GM19452 (cell line): ENCODE data around the gene DOHH.
"Not testable (repeated sequence)": the region's sequence is repeated elsewhere in the genome, so short reads cannot be mapped to it uniquely, and the experiment has no call there.

ENCODE experiments used
- ATAC-seq: cut with Tn5 transposase; IDR thresholded peaks from one replicate; pipeline ENCODE4 v1.9.1; 2021; ENCODE audit not compliant: unreplicated experiment

DOHH gene

DNA sequence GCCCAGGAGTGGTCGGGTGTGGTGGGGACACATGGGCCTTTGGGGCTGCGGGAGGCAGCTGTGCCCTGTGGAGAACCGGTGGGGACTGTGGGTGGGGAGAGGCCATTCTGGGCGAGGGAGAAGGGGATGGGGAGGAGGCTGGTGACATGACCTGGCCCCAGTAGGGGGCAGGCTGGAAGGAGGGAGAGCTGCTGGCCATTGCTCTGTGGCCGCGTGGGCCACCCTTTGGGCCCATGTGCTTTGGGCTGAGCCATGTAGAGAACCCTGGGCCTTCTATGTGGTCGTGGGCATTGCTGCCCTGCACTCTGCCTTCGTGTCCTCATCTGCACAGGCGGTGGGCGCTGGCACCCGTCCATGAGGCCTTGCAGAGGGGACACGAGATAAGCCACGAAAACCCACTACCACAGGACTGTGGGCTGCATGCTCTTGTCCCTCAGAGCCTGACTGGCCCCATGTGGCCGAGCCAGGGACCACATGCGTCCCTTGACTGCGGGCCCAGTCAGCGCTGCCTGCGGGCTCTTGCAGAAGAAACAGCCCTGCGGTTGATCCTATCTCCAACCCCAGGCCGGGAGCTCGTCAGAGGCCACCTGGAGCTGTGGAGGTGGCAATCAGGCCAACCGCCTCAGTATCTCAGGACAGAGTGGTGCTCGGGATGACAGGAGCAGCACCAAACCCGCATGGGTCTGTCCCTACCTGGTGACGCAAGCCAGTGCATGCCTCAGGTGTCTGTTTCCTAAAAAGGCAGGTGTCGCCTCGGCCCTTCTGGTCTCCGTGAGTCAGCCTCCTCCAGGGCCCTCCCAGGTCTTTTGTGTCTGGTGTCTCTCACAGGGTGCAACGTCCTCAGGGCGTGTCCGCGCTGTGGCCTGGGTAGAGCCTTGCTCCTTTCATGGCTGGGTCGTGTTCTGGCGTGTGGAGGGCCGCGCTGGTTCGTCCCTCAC lies 20.0 kb upstream of the DOHH start:
- no peak for ATAC-seq

DNA sequence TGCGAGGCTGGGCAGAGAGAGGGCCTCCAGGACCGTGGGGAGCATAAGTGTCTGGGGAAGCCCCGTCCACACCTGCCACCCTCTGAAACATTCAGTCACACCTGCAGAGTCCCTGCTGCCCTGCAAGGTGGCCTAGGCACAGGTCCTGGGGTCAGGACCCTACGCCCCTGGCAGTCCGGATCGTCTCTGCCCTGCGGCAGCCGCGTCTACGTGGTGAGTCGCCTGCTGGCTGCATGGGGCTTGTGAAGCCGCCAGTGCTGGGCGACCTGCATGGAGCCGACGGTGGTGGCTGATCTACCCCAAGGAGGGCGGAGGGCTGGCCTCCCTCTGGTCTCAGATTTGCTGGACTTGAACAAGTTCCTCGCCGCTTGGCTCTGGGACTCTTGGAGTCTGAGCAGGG lies 18.7 kb upstream of the DOHH start:
- no peak for ATAC-seq

DNA sequence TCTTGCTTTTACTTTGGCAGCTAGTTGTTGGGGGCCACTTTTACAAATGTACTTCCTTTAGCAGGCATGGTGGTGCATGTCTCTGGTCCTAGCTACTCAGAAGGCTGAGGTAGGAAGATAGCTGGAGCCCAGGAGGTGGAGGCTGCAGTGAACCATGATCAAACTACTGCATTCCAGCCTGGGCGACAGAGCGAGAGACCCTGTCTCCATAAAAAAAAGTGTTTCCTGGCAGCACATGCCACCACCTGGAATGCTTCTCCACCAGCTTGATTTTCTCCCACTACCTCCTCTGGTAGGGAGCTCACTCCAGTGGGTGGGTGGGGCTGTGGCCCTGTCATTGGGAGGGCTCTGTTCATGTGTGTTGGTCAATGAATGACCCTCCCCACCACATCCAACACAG lies 18.2 kb upstream of the DOHH start:
- ATAC-seq: no peak

DNA sequence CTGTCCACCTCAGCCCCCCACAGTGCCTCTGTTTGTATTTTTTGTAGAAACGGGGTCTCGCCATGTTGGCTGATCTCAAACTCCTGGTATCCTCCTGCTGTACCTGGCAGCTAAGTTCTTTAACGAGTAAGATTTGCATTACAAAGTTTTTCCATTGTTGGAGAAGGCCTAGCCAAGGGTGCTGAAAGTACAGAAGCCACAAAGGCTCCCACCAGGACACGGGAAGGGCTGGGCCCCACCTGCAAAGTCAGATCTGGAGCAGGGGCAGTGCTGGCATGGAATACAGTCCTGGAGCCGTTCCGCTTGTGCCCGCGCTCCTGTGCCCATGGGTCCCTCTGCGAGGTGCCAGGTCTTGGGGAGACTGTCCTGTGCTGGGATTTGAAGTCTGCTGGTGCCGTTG lies 17.8 kb upstream of the DOHH start:
- ATAC-seq: no peak

DNA sequence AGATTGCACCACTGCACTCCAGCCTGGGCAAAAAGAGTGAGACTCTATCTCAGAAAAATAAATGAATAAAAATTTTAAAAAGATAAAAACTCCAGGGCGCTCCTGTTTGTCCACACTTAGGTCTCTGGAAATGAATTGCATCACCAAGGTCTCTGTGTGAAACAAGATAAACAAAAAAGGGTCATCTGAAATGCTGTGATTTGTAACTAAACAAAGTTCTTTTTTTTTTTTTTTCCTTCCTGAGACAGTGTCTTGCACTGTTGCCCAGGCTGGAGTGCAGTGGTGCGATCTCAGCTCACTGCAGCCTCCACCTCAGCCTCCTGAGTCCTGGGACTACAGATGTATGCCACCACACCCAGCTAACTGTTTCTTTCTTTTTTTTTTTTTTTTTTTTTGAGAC lies 17.2 kb upstream of the DOHH start:
- ATAC-seq: no peak

DNA sequence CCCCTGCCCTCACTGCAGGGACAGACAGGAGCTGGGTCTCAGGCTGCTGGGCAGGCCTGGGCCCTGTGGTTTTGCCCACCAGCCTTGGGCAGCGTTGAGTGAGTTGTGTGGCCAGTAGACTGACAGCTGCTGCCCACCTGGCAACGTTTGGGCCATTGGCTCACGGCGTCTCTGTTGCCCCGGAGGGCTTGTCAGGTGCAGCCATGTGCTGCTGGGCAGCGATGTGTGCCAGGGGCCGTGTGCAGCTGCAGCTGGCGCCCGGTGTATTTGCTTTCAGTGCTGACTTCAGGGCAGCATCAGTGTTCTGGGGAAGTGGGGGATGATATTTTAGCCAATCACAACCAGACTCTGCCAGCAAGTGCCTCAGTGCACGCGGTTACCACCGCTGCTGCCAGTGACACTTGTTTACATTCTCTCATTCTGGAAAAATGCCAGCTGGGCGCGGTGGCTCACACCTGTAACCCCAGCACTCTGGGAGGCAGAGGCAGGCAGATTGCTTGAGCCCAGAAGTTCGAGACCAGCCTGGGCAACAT lies 16.3 kb upstream of the DOHH start:
- ATAC-seq: no peak

DNA sequence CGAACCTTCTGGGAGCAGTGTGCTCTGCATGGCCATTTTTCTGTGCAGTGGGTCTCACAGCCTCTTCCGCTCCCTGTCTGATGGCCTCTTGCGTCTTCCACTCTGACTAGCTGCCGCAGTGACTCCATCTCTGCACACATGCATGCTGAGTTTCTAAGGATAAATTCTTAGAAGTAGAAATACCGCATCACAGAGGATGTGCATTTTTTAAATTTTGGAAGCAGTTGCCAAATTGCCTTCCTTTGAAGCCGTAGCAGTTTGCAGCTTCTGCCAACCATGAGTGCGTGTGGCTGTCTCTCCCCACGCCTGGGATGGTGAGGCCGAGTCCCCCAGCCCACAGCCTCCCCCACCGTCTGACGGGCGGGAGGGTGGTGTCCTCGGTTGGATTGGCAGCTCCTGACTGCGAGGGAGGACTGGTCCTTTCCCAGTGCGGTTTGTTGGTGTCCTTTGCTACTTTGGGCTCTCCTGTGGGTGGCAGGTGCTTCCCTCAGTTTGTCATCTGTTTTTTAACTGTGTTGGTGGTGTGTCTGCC lies 15.5 kb upstream of the DOHH start:
- ATAC-seq: no peak

DNA sequence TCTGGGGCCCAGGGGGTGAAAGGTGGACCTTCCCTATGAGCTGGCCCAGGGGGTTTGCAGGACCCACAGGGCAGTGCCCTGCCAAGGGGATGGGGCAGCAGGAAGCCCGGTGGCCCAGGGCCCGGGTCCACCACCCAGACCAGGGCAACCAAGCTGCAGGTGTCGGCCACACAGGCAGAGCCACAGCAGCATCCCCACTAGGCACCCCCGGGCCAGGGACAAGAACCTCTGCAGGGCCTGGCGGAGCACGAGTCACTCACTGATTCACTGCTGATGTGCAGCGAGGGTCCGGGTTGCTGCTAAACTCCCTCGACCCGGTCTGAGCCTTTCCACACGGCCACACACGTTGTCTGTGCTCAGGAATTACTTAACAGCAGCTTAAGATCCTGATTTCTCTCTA lies 14.5 kb upstream of the DOHH start:
- ATAC-seq: no peak

DNA sequence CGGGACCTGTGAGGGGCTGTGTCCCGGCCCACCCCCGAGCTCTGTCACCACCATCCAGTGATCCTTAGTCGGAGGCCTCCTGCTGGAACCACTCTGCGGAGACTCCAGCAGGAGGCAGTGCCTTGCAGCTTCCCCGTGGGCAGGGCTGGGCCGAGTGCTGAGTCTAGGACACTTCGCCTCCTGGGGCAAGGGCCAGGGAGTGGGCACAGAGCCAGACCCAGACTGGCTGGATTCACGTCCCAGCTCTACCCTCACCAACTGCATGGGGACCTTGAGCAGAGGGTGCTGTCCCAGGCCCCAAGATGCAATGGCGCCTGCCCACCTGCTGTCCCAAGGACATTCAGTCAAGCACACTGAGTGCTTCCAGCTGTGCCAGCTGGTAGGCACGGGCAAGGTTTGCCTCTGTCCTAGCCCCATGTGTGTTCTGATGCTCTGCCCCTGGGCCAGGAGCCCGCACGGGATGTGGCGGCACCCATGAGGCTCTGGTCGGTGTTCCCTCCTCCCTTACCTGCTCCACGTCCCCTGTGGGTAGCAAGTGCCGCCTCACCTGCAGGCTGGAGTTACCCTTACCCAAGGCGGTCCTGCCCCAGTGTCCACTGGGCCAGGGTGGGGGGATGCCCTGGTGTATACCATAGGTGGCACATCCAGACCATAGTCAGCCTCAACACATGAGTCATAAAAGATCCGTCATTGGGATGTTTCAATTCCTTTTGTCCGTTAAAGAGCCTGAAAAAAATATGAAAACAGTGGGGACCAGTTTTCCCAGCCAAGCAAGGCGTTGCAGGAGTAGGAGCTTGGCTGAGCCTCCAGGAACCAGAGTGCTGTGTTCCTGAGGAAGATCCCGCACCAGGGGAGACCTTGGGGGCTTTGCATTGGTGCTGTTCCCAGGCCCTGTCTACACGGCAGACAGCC lies 13.0 kb upstream of the DOHH start:
- ATAC-seq: no peak

DNA sequence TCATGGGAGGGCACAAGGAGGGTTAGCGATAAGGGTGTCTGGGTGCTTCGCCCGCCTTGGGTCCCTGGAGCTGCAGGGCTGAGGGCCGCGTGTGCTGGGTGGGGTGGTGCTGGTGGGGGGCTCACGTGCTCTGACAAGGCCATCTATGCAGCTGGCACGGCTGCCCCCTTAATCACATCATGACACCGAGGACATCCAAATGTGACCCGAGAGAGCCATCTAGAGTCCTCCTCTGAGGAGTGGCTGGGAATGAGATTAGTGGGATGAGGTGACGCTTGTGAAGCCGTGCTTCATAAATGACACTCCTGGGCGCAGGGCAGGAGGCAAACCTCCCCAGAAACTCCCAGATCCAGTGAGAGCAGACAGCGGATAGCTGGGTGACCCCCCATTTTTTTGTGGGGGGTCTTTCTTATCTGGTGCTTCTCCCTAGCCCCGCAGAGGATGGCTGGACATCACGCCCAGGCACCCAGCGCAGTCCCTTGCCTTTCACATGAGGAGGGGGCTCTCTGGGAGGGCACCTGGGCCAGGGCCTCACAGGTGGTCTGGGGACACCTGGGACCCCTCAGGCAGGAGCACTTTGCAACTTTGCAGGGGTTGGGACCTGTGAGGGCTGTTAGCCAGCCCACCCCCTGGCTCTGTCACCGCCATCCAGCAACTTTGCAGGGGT lies 12.2 kb upstream of the DOHH start:
- ATAC-seq: no peak

DNA sequence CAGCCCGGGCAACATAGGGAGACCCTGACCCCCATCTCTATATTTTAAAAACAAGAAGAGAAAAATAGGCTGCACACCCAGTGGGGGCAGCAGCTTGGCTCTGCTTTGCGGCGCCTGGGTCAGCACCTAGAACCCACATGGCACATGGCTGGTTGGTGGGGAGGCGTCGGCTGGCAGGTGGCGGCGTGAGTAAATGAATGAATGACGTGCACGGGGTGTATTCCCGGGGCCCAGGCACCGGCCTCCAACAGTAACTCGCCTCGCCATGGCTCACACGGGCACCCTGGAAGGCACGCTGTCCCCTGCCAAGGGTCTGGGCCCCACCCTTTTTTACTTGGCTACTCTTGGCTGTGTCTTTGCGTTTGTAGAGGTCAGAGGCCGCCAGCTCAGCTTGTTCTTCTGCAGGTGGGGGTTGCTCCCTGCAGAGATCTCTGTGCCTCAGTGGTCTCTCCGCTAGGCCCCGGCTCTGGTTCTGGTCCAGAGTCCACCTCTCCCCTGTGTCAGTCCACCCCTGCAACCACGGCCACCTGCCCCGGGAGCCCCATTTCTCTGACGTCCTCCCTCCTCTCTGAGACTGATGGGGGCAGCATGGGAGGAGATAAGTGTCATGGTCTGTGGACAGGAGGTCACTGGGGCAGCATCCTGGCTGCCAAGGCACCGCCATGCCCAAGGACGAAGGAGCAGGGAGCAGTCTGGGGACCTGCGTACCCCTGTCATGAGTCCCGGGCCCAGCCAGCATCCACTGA lies 11.2 kb upstream of the DOHH start:
- ATAC-seq: no peak

DNA sequence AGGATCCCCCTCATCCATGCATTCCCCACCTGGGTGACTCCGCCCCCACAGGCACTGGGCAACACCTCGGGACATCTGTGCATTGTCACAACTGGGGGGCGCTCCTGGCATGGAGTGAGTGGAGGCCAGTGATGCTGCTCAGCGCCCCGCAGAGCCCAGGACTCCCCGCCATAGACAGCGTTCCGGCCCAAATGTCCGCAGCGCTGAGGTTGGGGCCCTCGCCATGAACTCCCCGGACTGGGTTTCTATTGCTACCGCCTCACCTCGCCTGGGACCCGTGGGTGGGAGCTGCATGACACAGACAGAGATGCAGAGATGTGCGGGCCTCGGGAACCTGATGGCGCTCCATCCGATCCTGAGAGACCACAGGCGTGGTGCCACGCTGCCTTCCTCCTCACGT lies 10.3 kb upstream of the DOHH start:
- no peak for ATAC-seq

DNA sequence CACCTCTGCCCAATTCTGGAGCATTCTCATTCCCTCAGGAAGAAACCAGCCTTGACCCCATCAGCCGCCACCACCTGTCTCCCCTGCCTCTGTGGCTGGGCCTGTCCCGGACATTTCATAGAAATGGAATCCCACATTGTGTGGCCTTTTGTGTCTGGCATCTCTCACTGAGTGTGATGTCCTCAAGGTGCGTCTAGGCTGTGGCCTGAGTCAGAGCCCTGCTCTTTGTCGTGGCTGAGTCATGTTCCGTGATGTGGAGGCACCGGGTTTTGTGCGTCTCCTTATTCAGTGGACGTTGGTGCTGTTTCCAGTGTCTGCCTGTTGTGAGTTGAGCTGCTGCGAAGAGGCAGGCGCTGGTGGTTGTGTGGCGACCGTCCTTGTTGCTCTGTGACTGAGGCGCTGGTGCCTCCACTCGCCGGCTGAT lies 9.1 kb upstream of the DOHH start:
- ATAC-seq: no peak

DNA sequence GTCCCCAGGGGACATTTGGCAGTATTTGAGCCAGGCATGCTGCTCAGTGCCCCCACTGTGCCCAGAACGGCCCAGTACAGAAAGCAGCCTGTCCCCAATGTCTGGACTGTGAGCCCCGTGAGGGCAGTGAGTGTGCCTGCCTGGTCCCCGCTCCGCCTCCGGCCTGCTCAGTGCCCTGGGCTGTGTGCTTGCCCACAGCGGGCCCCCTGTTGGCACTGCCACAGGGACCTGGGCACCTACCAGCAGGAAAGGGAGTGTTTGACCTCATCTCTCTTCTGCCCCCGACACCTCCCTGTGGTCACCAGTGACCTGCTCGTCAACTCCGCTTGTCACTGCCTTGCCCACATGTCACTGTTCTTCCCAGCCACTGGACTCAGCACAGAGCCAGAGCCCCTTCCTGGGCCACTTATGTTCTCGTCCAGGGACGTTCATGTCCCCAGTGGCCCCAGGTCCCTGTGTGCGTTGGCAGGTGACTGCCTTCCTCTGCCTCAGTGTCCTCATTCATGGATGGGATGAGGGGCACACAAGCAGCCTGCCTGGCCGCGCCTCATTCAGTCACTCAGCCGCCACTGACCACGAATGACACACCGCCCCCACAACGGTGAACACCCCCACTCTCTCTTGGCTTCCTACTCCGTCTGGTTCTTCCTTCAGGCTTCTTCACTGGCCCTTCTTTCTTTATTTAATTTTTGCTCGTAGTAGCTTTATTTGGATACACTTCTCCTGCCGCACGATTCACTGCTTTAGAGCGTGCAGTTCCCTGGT lies 8.5 kb upstream of the DOHH start:
- ATAC-seq: no peak

DNA sequence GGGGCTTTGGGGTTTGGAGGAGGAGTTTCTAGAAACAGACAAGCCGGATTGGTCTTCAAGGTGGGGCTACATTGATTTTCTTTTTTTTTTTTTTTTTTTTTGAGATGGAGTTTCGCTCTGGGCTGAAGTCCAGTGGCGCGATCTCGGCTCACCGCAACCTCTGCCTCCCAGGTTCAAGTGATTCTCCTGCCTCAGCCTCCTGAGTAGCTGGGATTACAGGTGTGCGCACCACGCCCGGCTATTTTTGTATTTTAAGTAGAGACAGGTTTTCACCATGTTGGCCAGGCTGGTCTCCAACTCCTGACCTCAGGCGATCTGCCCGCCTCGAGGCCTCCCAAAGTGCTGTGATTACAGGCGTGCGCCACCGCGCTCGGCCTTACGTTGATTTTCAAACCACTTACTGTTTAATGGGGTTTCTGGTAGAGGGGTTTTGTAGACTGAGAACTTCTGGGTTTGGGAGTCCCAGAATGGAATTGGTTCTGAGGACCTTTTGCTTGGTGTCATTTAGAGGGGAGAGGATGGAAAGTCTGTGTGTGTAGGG lies 7.7 kb upstream of the DOHH start:
- ATAC-seq: not testable (repeated sequence)

DNA sequence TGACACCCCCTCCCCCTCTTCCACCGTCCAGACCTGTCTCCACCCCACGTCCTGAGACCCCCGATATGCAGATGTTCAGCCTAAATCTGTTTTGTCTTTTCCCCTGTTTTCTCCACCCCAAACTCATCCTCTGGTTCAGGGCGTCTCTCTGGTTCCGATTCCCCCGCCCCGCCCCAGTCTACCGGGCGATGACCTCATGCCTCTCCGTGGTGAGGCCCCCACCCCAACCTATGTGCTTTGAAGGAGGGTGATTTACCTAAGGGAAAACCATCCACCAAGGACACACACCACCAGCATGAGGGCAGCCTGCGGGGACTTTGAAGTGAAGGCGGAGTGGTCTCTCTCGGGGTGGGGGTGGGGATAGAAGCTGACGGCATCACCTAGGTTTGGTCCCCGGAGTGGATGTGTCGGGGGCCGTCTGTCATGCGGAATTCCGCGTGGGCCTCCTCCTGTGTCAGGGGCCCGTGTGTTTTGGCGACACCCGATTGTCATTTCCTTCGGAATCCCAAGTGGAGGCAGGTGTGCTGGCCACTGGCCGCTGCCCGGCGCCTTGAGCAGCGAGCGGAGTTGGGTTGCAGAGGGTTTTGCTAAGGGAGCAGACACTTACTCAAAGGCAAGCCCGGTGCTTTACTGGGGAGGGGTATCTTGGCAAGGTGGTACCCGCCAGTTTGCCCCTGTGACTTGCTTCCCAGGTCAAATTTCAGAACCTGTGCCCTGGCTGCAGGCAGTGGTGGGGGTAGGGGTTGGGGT lies 7.1 kb upstream of the DOHH start:
- ATAC-seq: no peak

DNA sequence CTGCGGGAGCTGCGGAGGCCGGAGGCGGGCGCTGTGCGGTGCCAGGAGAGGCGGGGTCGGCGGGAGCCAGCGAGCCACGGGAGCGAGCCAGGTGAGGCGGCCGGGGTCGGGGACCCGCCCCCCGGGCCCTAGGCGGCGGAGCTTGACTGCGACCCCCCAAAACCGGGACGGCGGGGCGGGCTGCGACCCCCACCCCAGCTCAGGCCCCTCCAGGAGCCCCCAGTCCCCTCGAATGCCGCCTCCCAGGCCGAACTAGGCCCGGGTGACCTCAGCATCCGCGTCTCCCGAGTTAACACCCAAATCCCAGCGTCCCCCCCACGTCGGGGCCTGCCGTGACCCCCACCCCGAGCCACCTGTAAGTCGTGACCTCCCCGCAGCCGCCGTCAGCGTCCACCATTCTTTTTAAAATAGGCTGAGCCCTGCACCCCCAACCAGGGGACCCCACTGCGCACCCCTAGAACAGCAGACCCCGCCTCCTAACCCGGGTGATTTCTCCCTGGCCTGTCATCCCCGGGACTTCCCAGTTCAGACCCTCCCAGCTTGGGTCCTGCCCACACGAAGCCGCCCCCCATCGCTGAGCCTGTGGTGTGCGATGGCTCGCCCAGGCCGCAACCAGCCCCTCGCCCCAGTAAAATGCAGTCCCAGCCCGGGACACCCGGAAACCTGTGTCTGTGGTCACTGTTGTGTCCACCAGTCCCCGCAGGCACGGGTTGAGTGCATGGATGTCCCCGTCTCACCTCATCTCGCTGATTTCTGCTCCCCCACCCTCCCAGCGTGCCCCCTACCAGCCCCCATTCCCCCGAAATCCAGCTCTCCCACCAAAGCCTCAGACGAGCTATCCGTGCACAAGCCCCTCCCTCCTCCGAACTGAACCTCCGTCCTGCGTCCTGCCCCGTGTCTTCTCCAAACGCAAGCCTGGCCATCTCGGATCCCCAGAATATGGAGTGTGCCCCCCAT lies 6.2 kb upstream of the DOHH start:
- ATAC-seq: peak; percentile 7
